HG03064 (cell line): ENCODE results near the gene TLE4.

ENCODE experiments used
- ATAC-seq: cut with Tn5 transposase; IDR thresholded peaks from one replicate; pipeline ENCODE4 v1.9.1; 2021; ENCODE audit warnings: low read depth; ENCODE audit not compliant: unreplicated experiment

Gene TLE4

GRCh38 chr9:79684711-79685575, 113.2 kb downstream of the TLE4 start:
- no peak for ATAC-seq

- no peak for ATAC-seq
Measured at GRCh38 chr9:79685577-79685976, 113.8 kb downstream of the TLE4 start.

GRCh38 chr9:79686381-79687130, 114.8 kb downstream of the TLE4 start:
- ATAC-seq = no peak

GRCh38 chr9:79687131-79687447, 115.3 kb downstream of the TLE4 start:
- no peak for ATAC-seq

GRCh38 chr9:79688363-79688762, 116.6 kb downstream of the TLE4 start:
- no peak for ATAC-seq

GRCh38 chr9:79689576-79689975, 117.8 kb downstream of the TLE4 start:
- ATAC-seq = no peak

- ATAC-seq = no peak
Measured at GRCh38 chr9:79691496-79691895, 119.7 kb downstream of the TLE4 start.

GRCh38 chr9:79692857-79693571, 121.2 kb downstream of the TLE4 start:
- no peak for ATAC-seq

GRCh38 chr9:79693750-79694149, 122.0 kb downstream of the TLE4 start:
- no peak for ATAC-seq

GRCh38 chr9:79694208-79694607, 122.4 kb downstream of the TLE4 start:
- no peak for ATAC-seq

GRCh38 chr9:79694676-79695400, 123.1 kb downstream of the TLE4 start:
- no peak for ATAC-seq

- no peak for ATAC-seq
Measured at GRCh38 chr9:79695531-79696175, 123.9 kb downstream of the TLE4 start.

GRCh38 chr9:79698967-79699366, 127.2 kb downstream of the TLE4 start:
- ATAC-seq = no peak

- ATAC-seq = no peak
Measured at GRCh38 chr9:79699479-79699878, 127.7 kb downstream of the TLE4 start.

GRCh38 chr9:79700607-79701360, 129.0 kb downstream of the TLE4 start:
- no peak for ATAC-seq

- ATAC-seq = no peak
Measured at GRCh38 chr9:79701651-79702050, 129.9 kb downstream of the TLE4 start.

GRCh38 chr9:79705704-79706103, 133.9 kb downstream of the TLE4 start:
- ATAC-seq = no peak

GRCh38 chr9:79706512-79706911, 134.7 kb downstream of the TLE4 start:
- ATAC-seq = no peak

- no peak for ATAC-seq
Measured at GRCh38 chr9:79707589-79707988, 135.8 kb downstream of the TLE4 start.

GRCh38 chr9:79708541-79708940, 136.8 kb downstream of the TLE4 start:
- ATAC-seq = no peak
